ENCODE measurements around the gene RAB31.
"Not testable (repeated sequence)": the region's sequence is repeated elsewhere in the genome, so short reads cannot be mapped to it uniquely, and the experiment has no call there.

Gene RAB31

GRCh38 chr18:9894454-9895068 lies 186.5 kb downstream of the RAB31 start:
- intact Hi-C loops (cut with DNase I), result no loop called here
- DNase-seq, result no peak

GRCh38 chr18:9897129-9897528 lies 189.0 kb downstream of the RAB31 start:
- intact Hi-C loops (cut with DNase I), result no loop called here
- DNase-seq, result no peak

GRCh38 chr18:9897787-9898291 lies 189.7 kb downstream of the RAB31 start:
- intact Hi-C loops (cut with DNase I); DNase-seq: not testable (repeated sequence)

DNA sequence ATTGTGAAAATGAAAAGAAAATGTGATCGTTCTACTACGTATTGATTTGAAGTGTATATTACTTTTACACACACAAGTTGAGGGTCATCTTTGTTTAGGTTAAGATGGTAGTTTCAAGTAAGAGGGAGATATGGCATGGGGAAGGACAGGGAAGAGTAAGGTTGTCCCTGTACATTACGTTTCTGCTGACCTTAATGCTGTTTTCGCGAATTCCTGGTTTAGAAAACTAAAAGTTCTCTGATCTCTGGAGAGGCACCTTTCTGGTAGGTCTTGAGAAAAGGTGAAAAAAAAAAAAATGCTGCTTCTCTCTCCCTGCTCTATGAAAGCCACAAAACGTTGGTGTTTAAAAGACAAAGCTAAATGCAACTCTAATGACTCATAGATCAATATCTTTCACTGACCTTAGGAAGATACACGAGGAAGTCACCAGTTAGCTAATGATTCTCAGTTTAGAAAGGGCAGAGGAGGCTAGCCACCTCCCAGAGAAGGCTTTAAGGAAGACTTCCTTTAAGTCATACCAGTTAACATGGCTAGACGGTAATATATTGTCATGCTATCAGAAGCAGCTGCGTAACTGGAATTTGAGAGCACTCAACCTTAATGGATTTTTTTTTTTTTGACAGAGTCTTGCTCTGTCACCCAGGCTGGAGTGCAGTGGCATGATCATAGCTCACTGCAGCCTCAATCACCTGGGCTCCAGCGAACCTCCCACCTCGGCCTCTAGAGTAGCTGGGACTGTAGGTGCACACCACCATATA lies 190.9 kb downstream of the RAB31 start:
- intact Hi-C loops (cut with DNase I), result no loop called here
- no peak for DNase-seq

GRCh38 chr18:9899550-9899930 lies 191.4 kb downstream of the RAB31 start:
- DNase-seq; intact Hi-C loops (cut with DNase I): not testable (repeated sequence)

- intact Hi-C loops (cut with DNase I), result no loop called here
- DNase-seq, result no peak
These were observed 192.6 kb downstream of the RAB31 start for GRCh38 chr18:9900699-9901098.

- DNase-seq, result no peak
- intact Hi-C loops (cut with DNase I), result no loop called here
These were observed 193.3 kb downstream of the RAB31 start for GRCh38 chr18:9901377-9901776.

- intact Hi-C loops (cut with DNase I); DNase-seq: not testable (repeated sequence)
These were observed 194.2 kb downstream of the RAB31 start for GRCh38 chr18:9902264-9902663.

- intact Hi-C loops (cut with DNase I), result no loop called here
- no peak for DNase-seq
These were observed 194.7 kb downstream of the RAB31 start for GRCh38 chr18:9902832-9903231.

DNA sequence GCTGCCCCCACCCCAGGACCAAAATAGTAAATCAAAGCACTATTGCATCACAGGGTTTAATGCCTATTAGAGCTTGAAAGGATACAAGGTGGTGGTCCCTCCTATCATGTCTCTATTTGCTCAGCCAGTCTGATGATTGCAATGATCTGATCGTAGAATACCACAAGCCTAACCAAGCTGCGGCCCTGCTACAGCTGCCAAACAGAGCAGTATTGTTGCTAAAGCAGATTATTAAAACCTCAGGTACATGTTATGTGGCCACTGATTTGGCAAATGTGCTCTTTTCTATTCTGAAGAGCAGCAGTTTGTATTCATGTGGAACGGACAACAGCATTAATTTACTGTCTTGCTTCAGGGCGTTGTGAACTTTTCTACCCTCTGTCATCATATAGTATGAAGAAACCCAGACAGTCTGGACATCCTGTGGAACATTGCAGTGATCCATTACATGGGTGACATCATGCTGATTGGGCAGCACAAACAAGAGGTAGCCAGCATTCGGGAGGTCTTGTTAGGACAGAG lies 197.4 kb downstream of the RAB31 start:
- intact Hi-C loops (cut with DNase I), result no loop called here
- DNase-seq, result no peak

DNA sequence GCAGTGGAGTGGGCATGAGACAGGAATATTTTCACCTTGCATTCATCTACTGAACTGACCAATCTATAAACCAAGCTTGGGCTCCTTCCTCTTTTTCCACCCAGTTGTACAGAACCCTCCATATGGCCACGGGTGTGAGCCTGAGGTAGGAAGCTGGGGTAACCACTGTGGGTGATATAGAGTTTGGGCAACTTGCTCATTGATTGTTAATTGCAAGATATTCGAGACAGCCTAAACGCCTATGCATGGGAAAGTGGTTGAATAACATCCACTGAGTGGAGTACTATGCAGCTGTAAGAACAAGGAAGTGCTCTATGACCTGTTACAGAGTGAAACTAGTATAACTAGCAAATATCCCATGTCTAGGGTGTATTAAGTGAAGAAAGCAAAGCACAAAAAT lies 198.4 kb downstream of the RAB31 start:
- DNase-seq, result no peak
- intact Hi-C loops (cut with DNase I), result no loop called here

GRCh38 chr18:9907867-9908266 lies 199.8 kb downstream of the RAB31 start:
- intact Hi-C loops (cut with DNase I), result no loop called here
- DNase-seq, result no peak

- no peak for DNase-seq
- intact Hi-C loops (cut with DNase I), result loop anchor here (10.0 kb wide), 2 partner anchors 105 to 225 kb away; no protein-coding TSS in a partner anchor
These were observed 202.0 kb downstream of the RAB31 start for GRCh38 chr18:9910071-9910470.

GRCh38 chr18:9910661-9911060 lies 202.6 kb downstream of the RAB31 start:
- DNase-seq, result no peak
- intact Hi-C loops (cut with DNase I), result loop anchor here (10.0 kb wide), 2 partner anchors 106 to 226 kb away; no protein-coding TSS in a partner anchor

DNA sequence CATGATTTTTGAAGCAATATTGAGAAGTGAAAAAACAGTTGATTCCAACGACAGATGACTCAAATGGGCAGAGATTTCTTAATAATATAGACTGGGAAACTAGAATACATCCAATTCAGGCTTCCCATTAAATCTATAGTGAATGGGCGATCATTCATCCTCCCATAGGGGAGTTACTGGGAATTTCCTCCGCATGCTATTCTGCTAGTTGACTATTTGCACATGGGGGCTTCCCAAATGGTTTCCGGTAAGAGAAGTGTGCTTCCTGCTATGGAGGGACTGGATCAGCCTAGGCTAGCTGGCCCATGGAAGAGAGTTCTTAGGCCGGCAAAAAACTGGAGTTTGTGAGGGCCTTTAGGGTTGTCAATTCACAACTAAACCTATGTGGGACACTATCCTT lies 203.1 kb downstream of the RAB31 start:
- intact Hi-C loops (cut with DNase I), result loop anchor here (10.0 kb wide), 2 partner anchors 106 to 226 kb away; no protein-coding TSS in a partner anchor

More for the DNA sequence above, 203.1 kb downstream of the RAB31 start:
- no peak for DNase-seq
